Measurements from ENCODE around the gene PRKG1. TPM values are rescaled to one million over a fixed set of nuclear protein-coding genes. Genes with fewer than 3 reads are reported as not detected.

The PRKG1 gene
- total RNA-seq, 1 experiment from 2014 or later, result 0.21 TPM

DNA sequence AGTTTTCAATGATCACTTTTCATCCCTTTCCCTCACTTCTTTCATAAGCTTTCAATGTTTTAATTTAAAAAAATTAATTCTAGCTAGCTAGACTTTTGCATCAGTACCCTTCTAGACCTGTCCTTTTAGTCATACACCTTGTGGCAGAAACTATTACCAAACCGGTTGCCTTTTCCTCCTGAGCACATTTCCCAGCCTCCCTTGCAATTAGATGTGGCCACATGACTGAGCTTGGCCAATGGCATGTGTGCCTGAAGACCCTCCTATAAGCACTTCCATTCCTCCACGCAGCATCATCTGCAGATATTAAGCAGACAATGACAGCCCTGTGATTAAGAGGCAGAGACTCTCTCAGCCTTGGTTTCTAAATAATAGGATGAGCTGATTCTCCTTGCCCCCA, 1252.1 kb downstream of the PRKG1 start:
- CTCF ChIA-PET, result no interaction called here
- H3K36me3 Mint-ChIP-seq (ENCODE audit: insufficient read depth, unreplicated experiment), result no peaks in the 10 kb centered on the region
- DNase-seq, result no peak
- H3K4me1 Mint-ChIP-seq (ENCODE audit: low read depth, unreplicated experiment), result peaks cover 34% of the 10 kb centered on the region
- TF ChIP-seq, protein P1, sequence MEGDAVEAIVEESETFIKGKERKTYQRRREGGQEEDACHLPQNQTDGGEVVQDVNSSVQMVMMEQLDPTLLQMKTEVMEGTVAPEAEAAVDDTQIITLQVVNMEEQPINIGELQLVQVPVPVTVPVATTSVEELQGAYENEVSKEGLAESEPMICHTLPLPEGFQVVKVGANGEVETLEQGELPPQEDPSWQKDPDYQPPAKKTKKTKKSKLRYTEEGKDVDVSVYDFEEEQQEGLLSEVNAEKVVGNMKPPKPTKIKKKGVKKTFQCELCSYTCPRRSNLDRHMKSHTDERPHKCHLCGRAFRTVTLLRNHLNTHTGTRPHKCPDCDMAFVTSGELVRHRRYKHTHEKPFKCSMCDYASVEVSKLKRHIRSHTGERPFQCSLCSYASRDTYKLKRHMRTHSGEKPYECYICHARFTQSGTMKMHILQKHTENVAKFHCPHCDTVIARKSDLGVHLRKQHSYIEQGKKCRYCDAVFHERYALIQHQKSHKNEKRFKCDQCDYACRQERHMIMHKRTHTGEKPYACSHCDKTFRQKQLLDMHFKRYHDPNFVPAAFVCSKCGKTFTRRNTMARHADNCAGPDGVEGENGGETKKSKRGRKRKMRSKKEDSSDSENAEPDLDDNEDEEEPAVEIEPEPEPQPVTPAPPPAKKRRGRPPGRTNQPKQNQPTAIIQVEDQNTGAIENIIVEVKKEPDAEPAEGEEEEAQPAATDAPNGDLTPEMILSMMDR (IDR thresholded peaks at IDR 0.05; ENCODE audit: unreplicated experiment), result no peak
- H3K27me3 Mint-ChIP-seq (ENCODE audit: unreplicated experiment), result no peaks in the 10 kb centered on the region
- no TSS peak for BruUV-seq (replicated peaks)
- no peak overlapping the region for H3K4me3 Mint-ChIP-seq (ENCODE audit: low read depth, unreplicated experiment)
- intact Hi-C loops (cut with micrococcal nuclease; ENCODE audit: unreplicated experiment), result no loop called here
- peaks cover 7% of the 10 kb centered on the region for H3K9me3 Mint-ChIP-seq (ENCODE audit: low read depth, unreplicated experiment)
- no peak overlapping the region for H3K27ac Mint-ChIP-seq (ENCODE audit: unreplicated experiment)

DNA sequence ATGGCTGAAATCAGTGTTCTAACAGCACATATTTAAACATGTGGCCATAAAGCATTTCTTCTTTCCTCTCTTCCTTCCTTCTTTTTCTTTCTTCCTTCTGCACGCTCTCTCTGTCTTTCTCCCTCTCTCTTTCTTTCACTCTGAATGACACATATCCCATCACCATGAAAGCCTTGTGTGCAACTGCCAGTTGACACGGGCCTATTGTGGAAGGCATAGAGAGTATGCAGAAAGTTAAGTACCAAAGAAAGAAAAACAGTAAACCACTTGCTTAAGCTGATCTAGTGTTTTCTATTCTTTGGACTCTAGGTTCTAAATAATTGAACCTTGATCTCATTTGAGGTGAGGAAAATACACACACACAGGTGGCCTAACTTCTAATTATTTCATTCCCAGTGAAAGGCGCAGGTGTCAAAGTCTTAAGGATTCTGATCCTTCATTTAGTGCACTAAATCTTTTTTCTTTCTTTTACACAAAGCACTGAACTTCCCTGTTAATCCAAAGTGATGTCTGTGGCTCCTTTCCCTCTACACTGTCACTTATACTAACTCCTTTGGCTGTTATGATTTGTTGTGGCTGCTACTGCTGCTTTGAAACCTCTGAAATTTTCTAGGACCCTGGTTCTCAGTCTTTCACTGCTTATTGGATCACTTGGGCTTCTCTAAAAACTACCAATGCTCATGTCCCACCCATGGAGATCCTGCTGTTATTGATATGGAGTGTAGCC, 1257.5 kb downstream of the PRKG1 start:
- DNase-seq, result no peak
- Mint-ChIP-seq H3K9me3 (ENCODE audit: low read depth, unreplicated experiment) (no peaks in the 10 kb centered on the region), H3K36me3 (ENCODE audit: insufficient read depth, unreplicated experiment) (peaks cover 7% of the 10 kb centered on the region), H3K4me3 (ENCODE audit: low read depth, unreplicated experiment) (no peak overlapping the region), H3K4me1 (ENCODE audit: low read depth, unreplicated experiment) (peaks cover 35% of the 10 kb centered on the region), H3K27ac (ENCODE audit: unreplicated experiment) (peak overlapping the region; percentile 16), H3K27me3 (ENCODE audit: unreplicated experiment) (no peaks in the 10 kb centered on the region)
- intact Hi-C loops (cut with micrococcal nuclease; ENCODE audit: unreplicated experiment), result no loop called here
- no TSS peak for BruUV-seq (replicated peaks)
- CTCF ChIA-PET, result interaction anchor here (0.7 kb wide), 1 partner anchor 18 kb away, joined by 5 read pairs; the partner anchor contains the start of gene DKK1
- TF ChIP-seq, protein P1 (IDR thresholded peaks at IDR 0.05; ENCODE audit: unreplicated experiment), result no peak

DNA sequence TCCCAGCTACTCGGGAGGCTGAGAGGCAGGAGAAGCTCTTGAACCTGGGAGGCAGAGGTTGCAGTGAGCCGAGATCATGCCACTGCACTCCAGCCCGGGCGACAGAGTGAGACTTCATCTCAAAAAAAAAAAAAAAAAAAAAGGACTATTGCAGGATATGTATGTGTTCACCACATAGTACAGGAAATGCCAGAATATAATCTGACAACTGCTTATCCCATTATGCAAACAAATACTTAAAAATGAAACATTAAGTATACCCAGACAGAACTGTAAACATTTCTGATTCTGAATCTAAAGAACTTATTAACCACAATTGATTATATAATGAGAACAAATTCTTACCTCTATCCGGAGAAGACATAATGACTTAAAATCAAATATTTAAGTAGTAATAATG, 1258.5 kb downstream of the PRKG1 start:
- Mint-ChIP-seq H3K27me3 (ENCODE audit: unreplicated experiment) (no peaks in the 10 kb centered on the region), H3K4me3 (ENCODE audit: low read depth, unreplicated experiment) (no peak overlapping the region), H3K9me3 (ENCODE audit: low read depth, unreplicated experiment) (no peaks in the 10 kb centered on the region), H3K4me1 (ENCODE audit: low read depth, unreplicated experiment) (peaks cover 38% of the 10 kb centered on the region), H3K27ac (ENCODE audit: unreplicated experiment) (peak overlapping the region; percentile 16), H3K36me3 (ENCODE audit: insufficient read depth, unreplicated experiment) (peaks cover 7% of the 10 kb centered on the region)
- BruUV-seq (replicated peaks), result no TSS peak
- CTCF ChIA-PET, result interaction anchor here (0.7 to 1.0 kb wide), 2 partner anchors 19 to 156 kb away, joined by 3 to 5 read pairs; partner anchors contain the start of gene DKK1
- DNase-seq, result no peak
- intact Hi-C loops (cut with micrococcal nuclease; ENCODE audit: unreplicated experiment), result loop anchor here (1.0 kb wide), 1 partner anchor 155 kb away; no protein-coding TSS in a partner anchor
- TF ChIP-seq, protein P1 (IDR thresholded peaks at IDR 0.05; ENCODE audit: unreplicated experiment), result no peak

DNA sequence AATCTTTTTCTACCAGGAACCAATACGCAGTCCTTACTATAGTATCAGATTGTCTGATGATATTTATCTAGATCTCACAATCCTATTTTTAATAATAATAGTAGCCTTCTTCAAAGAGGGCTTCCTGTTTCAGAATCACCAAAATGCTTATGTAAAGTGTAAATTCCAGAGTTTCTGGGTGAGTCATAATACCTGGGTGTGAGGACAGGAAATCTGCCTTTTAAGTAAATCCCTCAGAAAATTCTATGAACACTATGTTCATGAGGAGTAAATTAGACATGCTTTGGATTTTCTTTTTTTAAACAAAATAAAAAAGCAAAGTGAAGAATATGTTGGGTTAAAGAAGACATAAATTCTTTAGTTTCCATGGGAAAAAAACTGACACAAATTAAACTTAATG, 1260.3 kb downstream of the PRKG1 start:
- H3K36me3 Mint-ChIP-seq (ENCODE audit: insufficient read depth, unreplicated experiment), result peaks cover 7% of the 10 kb centered on the region
- H3K27ac Mint-ChIP-seq (ENCODE audit: unreplicated experiment), result peak overlapping the region; percentile 82
- peaks cover 41% of the 10 kb centered on the region for H3K4me1 Mint-ChIP-seq (ENCODE audit: low read depth, unreplicated experiment)
- BruUV-seq (replicated peaks), result no TSS peak
- TF ChIP-seq, protein P1 (IDR thresholded peaks at IDR 0.05; ENCODE audit: unreplicated experiment), result no peak
- intact Hi-C loops (cut with micrococcal nuclease; ENCODE audit: unreplicated experiment), result loop anchor here (1.0 kb wide), 1 partner anchor 15 kb away; no protein-coding TSS in a partner anchor
- no peaks in the 10 kb centered on the region for H3K9me3 Mint-ChIP-seq (ENCODE audit: low read depth, unreplicated experiment)
- H3K4me3 Mint-ChIP-seq (ENCODE audit: low read depth, unreplicated experiment), result no peak overlapping the region
- no peaks in the 10 kb centered on the region for H3K27me3 Mint-ChIP-seq (ENCODE audit: unreplicated experiment)
- CTCF ChIA-PET, result interaction anchor here (1.1 kb wide), 1 partner anchor 20 kb away, joined by 3 read pairs; the partner anchor contains the start of gene DKK1
- DNase-seq, result no peak
